GM19468 (cell line): ENCODE data around the gene C12orf43.
"Not testable (repeated sequence)": the region's sequence is repeated elsewhere in the genome, so short reads cannot be mapped to it uniquely, and the experiment has no call there.

Experiments
- ATAC-seq: cut with Tn5 transposase; IDR thresholded peaks from one replicate; pipeline ENCODE4 v1.9.1; 2021; ENCODE audit warnings: mild to moderate bottlenecking, moderate library complexity, moderate number of reproducible peaks; ENCODE audit not compliant: unreplicated experiment; ENCODE audit errors: extremely low read depth

C12orf43 gene

GRCh38 chr12:121015825-121016766 lies at the start of gene C12orf43:
Gene C12orf43 (minus strand): TSS chr12:121016487. CDS start chr12:121016474, 13 bp downstream.
- peak; percentile 77 for ATAC-seq

- no peak for ATAC-seq
Observed at GRCh38 chr12:121065345-121065744, 49.1 kb upstream of the C12orf43 start.

GRCh38 chr12:121064586-121064985 lies 48.3 kb upstream of the C12orf43 start:
- not testable (repeated sequence) for ATAC-seq

- no peak for ATAC-seq
Observed at GRCh38 chr12:121064116-121064515, 47.8 kb upstream of the C12orf43 start.

- ATAC-seq = no peak
Observed at GRCh38 chr12:121062391-121063045, 46.2 kb upstream of the C12orf43 start.

GRCh38 chr12:121061831-121062230 lies 45.5 kb upstream of the C12orf43 start:
- no peak for ATAC-seq

GRCh38 chr12:121060149-121061001 lies 44.1 kb upstream of the C12orf43 start:
- peak; percentile 65 for ATAC-seq

- ATAC-seq = no peak
Observed at GRCh38 chr12:121059031-121059898, 43.0 kb upstream of the C12orf43 start.

GRCh38 chr12:121057794-121058193 lies 41.5 kb upstream of the C12orf43 start:
- ATAC-seq = no peak

GRCh38 chr12:121053706-121054105 lies 37.4 kb upstream of the C12orf43 start:
- ATAC-seq = no peak

- no peak for ATAC-seq
Observed at GRCh38 chr12:121050725-121051124, 34.4 kb upstream of the C12orf43 start.

- no peak for ATAC-seq
Observed at GRCh38 chr12:121048442-121048841, 32.2 kb upstream of the C12orf43 start.

GRCh38 chr12:121047400-121047799 lies 31.1 kb upstream of the C12orf43 start:
- not testable (repeated sequence) for ATAC-seq

- no peak for ATAC-seq
Observed at GRCh38 chr12:121043067-121043466, 26.8 kb upstream of the C12orf43 start.

- peak; percentile 30 for ATAC-seq
Observed at GRCh38 chr12:121038861-121039668, 22.8 kb upstream of the C12orf43 start, which contains the start of gene OASL. Gene OASL (minus strand): TSS chr12:121039246. CDS start chr12:121038971, 275 bp downstream.

- ATAC-seq = no peak
Observed at GRCh38 chr12:121036810-121037326, 20.6 kb upstream of the C12orf43 start.

- no peak for ATAC-seq
Observed at GRCh38 chr12:121034616-121035305, 18.5 kb upstream of the C12orf43 start.
